Mucosa of descending colon (tissue), 3 donors: ENCODE measurements around the gene PPM1G. TPM values are rescaled to one million over a fixed set of nuclear protein-coding genes. Genes with fewer than 3 reads are reported as not detected.

Source experiments
- ATAC-seq: fragments of 200-7000 bp; cut with Tn5 transposase; one replicate; pipeline ENCODE4 v1.9.1; 2020; ENCODE audit warnings: mild to moderate bottlenecking, moderate library complexity
- DNase-seq, 3 donors: peaks; one replicate each; pipeline ENCODE4 v3.0.0-alpha.2; 2020
- H3K36me3 ChIP-seq: fragments of 200-600 bp; one replicate; pipeline ENCODE4 v1.8.0; 2021; ENCODE audit warnings: low read depth, mild to moderate bottlenecking
- H3K4me1 ChIP-seq: fragments of 200-600 bp; one replicate; pipeline ENCODE4 v1.8.0; 2021; ENCODE audit warnings: low read depth, mild to moderate bottlenecking
- H3K4me3 ChIP-seq: fragments of 200-600 bp; one replicate; pipeline ENCODE4 v1.8.0; 2021; ENCODE audit warnings: mild to moderate bottlenecking
- H3K9me3 ChIP-seq: fragments of 200-600 bp; one replicate; pipeline ENCODE4 v1.8.0; 2021; ENCODE audit warnings: mild to moderate bottlenecking
- CTCF ChIP-seq: fragments of 200-600 bp; IDR thresholded peaks from one replicate; pipeline ENCODE4 v1.8.0; 2022; ENCODE audit warnings: antibody characterized with exemption, mild to moderate bottlenecking
- intact Hi-C, 2 donors: fragments of 100-400 bp; cut with DNase I in 1 of 2; cut with micrococcal nuclease in 1 of 2; formaldehyde crosslinking; loops; one replicate each; pipeline versions ENCODE4 v1.11.0 to v1.11.1; 2022; cut with DNase I, micrococcal nuclease
- total RNA-seq, 3 donors: library from RNA; stranded (reverse); fragmentation: NEBNext Ultra II Directional in 2 of 3; extraction: Animal tissue kit (Norgen Biotek cat#: 25700) in 2 of 3; gene quantifications; one replicate each; pipeline versions ENCODE4 v1.2.1 to v1.2.4, GENCODE V29; 2021 to 2023
- donor health status: DM: no; HTN: no; CAD: no; lungs with moderate emphysema.
- donor health status: DM: no; HTN: no; CAD: no.
- donor health status: DM: no; HTN: yes; CAD: no.

PPM1G gene
- total RNA-seq, 3 donors from 2014 or later = 53.4 to 64.1 (median 59.6) TPM

GRCh38 chr2:27376151-27376865, 33.1 kb downstream of the PPM1G start:
- no peaks in the 10 kb centered on the region for H3K9me3 ChIP-seq
- intact Hi-C loops = no loop called here
- H3K4me3 ChIP-seq = no peak overlapping the region
- ATAC-seq = no peak
- no peak for DNase-seq
- H3K36me3 ChIP-seq = peaks cover 10% of the 10 kb centered on the region
- no peak for TF ChIP-seq CTCF
- peaks cover 29% of the 10 kb centered on the region for H3K4me1 ChIP-seq

GRCh38 chr2:27375513-27376099, 33.8 kb downstream of the PPM1G start:
- Histone ChIP-seq H3K36me3 (peaks cover 10% of the 10 kb centered on the region), H3K9me3 (no peaks in the 10 kb centered on the region), H3K4me1 (peaks cover 30% of the 10 kb centered on the region), H3K4me3 (no peak overlapping the region)
- intact Hi-C loops = no loop called here
- ATAC-seq (no peak), DNase-seq (no peak)
- no peak for TF ChIP-seq CTCF

DNA sequence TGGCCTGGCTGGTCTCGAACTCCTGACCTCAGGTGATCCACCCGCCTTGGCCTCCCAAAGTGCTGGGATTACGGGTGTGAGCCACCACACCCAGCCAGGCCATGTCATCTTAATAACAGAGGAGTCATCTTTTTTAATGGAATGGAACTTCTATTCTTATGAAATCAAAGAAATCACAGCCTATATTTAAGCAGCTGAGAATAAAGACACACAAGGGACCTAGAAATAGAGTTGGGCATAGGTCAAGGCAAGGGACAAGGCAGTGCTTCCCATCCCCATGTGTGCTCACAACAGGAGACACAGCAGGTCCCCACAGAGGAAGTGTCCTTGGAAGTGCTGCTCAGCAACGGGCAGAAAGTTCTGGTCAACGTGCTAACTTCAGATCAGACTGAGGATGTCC, 35.8 kb downstream of the PPM1G start:
- H3K9me3 ChIP-seq = no peaks in the 10 kb centered on the region
- H3K4me3 ChIP-seq = no peak overlapping the region
- ATAC-seq (no peak), DNase-seq (no peak)
- intact Hi-C loops = no loop called here
- H3K36me3 ChIP-seq = peaks cover 13% of the 10 kb centered on the region
- no peak for TF ChIP-seq CTCF
- peaks cover 27% of the 10 kb centered on the region for H3K4me1 ChIP-seq

- H3K36me3 ChIP-seq = peaks cover 13% of the 10 kb centered on the region
Observed at GRCh38 chr2:27372937-27373336, 36.5 kb downstream of the PPM1G start.

GRCh38 chr2:27370816-27371620, 38.4 kb downstream of the PPM1G start:
- Histone ChIP-seq H3K36me3 (peaks cover 17% of the 10 kb centered on the region), H3K9me3 (no peaks in the 10 kb centered on the region), H3K4me3 (peak overlapping the region; percentile 97), H3K4me1 (peaks cover 24% of the 10 kb centered on the region)
- no peak for TF ChIP-seq CTCF
- peak in 1 of 3 donors; percentile 70 for DNase-seq
- peak; percentile 53 for ATAC-seq
- intact Hi-C loops = no loop called here

More at GRCh38 chr2:27372937-27373336, 36.5 kb downstream of the PPM1G start:
- DNase-seq = no peak
- TF ChIP-seq CTCF = no peak
- H3K4me1 ChIP-seq = peaks cover 24% of the 10 kb centered on the region
- intact Hi-C loops = no loop called here
- H3K4me3 ChIP-seq = no peak overlapping the region
- no peaks in the 10 kb centered on the region for H3K9me3 ChIP-seq
- ATAC-seq = no peak
